Osteoblast (primary cell): Measurements from ENCODE around the gene TVP23C. TPM values are rescaled to one million over a fixed set of nuclear protein-coding genes. Genes with fewer than 3 reads are reported as not detected.
A peak's percentile ranks its signal among the peaks of the same experiment; 100 is the strongest.

Experiments
- DNase-seq: peaks from one replicate; pipeline ENCODE4 v3.0.0; 2011; ENCODE audit warnings: low spot score, mixed read lengths; ENCODE audit not compliant: insufficient read length; ENCODE audit errors: missing footprints
- H2AFZ ChIP-seq: 2 replicates; pipeline ENCODE4 v1.6.0; 2011; ENCODE audit warnings: mild to moderate bottlenecking, low read length
- H3K27ac ChIP-seq: 2 replicates; pipeline ENCODE4 v1.5.1; 2011; ENCODE audit warnings: mild to moderate bottlenecking, low read depth, low read length, moderate library complexity
- H3K27me3 ChIP-seq: 2 replicates; pipeline ENCODE4 v1.6.0; 2012; ENCODE audit warnings: mild to moderate bottlenecking, control low read depth, inconsistent platforms, low read length, moderate library complexity; ENCODE audit not compliant: insufficient read depth
- H3K36me3 ChIP-seq: 2 replicates; pipeline ENCODE4 v1.5.1; 2011; ENCODE audit warnings: mild to moderate bottlenecking, low read length, control low read depth, moderate library complexity; ENCODE audit not compliant: insufficient read depth
- H3K4me1 ChIP-seq: 2 replicates; pipeline ENCODE4 v1.5.1; 2011; ENCODE audit warnings: mild to moderate bottlenecking, low read length, control low read depth, moderate library complexity; ENCODE audit not compliant: insufficient read depth
- H3K4me2 ChIP-seq: 2 replicates; pipeline ENCODE4 v1.6.0; 2011; ENCODE audit warnings: mild to moderate bottlenecking, low read length; ENCODE audit not compliant: insufficient read depth
- H3K4me3 ChIP-seq: fragments of 200-600 bp; sonication (generic); 3 replicates; pipeline ENCODE4 v1.5.1; 2012; ENCODE audit warnings: mild to moderate bottlenecking, low read length, inconsistent platforms; ENCODE audit not compliant: insufficient read depth
- H3K79me2 ChIP-seq: 2 replicates; pipeline ENCODE4 v1.6.0; 2012; ENCODE audit warnings: mild to moderate bottlenecking, low read length, control low read depth, inconsistent platforms; ENCODE audit not compliant: insufficient read depth
- H3K9me3 ChIP-seq: 2 replicates; pipeline ENCODE4 v1.5.1; 2011; ENCODE audit warnings: low read depth, low read length, control low read depth
- H4K20me1 ChIP-seq: 2 replicates; pipeline ENCODE4 v1.6.0; 2012; ENCODE audit warnings: mild to moderate bottlenecking, low read length, control low read depth; ENCODE audit not compliant: insufficient read depth
- CTCF ChIP-seq: IDR thresholded peaks from 2 replicates; pipeline ENCODE4 v1.5.1; 2011; ENCODE audit warnings: mild to moderate bottlenecking, low read depth, low read length, moderate library complexity; ENCODE audit errors: extremely low read depth
- total RNA-seq: library from RNA; depleted of rRNA; stranded (reverse); fragments of >200 nt; gene quantifications from 2 replicates; pipeline ENCODE4 v1.2.3, GENCODE V29; 2012

Gene TVP23C
- total RNA-seq, 1 donor: 38.4 TPM

- no peaks in the 10 kb centered on the region for H3K27me3 ChIP-seq
- DNase-seq: no peak
These were observed 92.7 kb downstream of the TVP23C start for GRCh38 chr17:15470536-15470935.

GRCh38 chr17:15469260-15469659, 94.0 kb downstream of the TVP23C start:
- peaks cover 13% of the 10 kb centered on the region for H3K4me1 ChIP-seq
- H3K27me3 ChIP-seq: no peaks in the 10 kb centered on the region
- no peak overlapping the region for H3K27ac ChIP-seq
- no peaks in the 10 kb centered on the region for H3K9me3 ChIP-seq
- peak; percentile 86 for DNase-seq
- no peaks in the 10 kb centered on the region for H3K79me2 ChIP-seq
- TF ChIP-seq CTCF: no peak
- H3K4me2 ChIP-seq: peak overlapping the region; percentile 25
- H4K20me1 ChIP-seq: no peaks in the 10 kb centered on the region
- no peak overlapping the region for H2AFZ ChIP-seq
- H3K4me3 ChIP-seq: no peak overlapping the region
- H3K36me3 ChIP-seq: no peaks in the 10 kb centered on the region

More at GRCh38 chr17:15470536-15470935, 92.7 kb downstream of the TVP23C start:
- H3K4me3 ChIP-seq: no peak overlapping the region
- no peak overlapping the region for H2AFZ ChIP-seq
- no peaks in the 10 kb centered on the region for H4K20me1 ChIP-seq
- peaks cover 16% of the 10 kb centered on the region for H3K4me1 ChIP-seq
- H3K9me3 ChIP-seq: no peaks in the 10 kb centered on the region
- no peaks in the 10 kb centered on the region for H3K36me3 ChIP-seq
- H3K79me2 ChIP-seq: no peaks in the 10 kb centered on the region
- H3K4me2 ChIP-seq: no peak overlapping the region
- H3K27ac ChIP-seq: no peak overlapping the region
- TF ChIP-seq CTCF: no peak

- Histone ChIP-seq H3K4me2 (no peak overlapping the region), H3K27me3 (no peaks in the 10 kb centered on the region), H3K4me1 (peaks cover 24% of the 10 kb centered on the region), H3K36me3 (no peaks in the 10 kb centered on the region), H3K9me3 (no peaks in the 10 kb centered on the region), H2AFZ (no peak overlapping the region), H3K27ac (no peak overlapping the region), H3K79me2 (no peaks in the 10 kb centered on the region), H3K4me3 (no peak overlapping the region), H4K20me1 (no peaks in the 10 kb centered on the region)
- DNase-seq: no peak
- TF ChIP-seq CTCF: no peak
These were observed 95.2 kb downstream of the TVP23C start for GRCh38 chr17:15468126-15468525.

GRCh38 chr17:15467592-15467991, 95.7 kb downstream of the TVP23C start, which contains the start of gene CDRT4:
TSS of gene CDRT4 (minus strand) at chr17:15467621. CDS start at chr17:15440238, 27,383 bp downstream.
- TF ChIP-seq CTCF: no peak
- H3K27ac ChIP-seq: no peak within 1 kb of the TSS
- H3K27me3 ChIP-seq: no peaks in the 10 kb centered on the region

More at GRCh38 chr17:15467592-15467991, 95.7 kb downstream of the TVP23C start, which contains the start of gene CDRT4:
- H2AFZ ChIP-seq: no peak within 1 kb of the TSS
- no peaks in the 10 kb centered on the region for H3K36me3 ChIP-seq
- peaks cover 29% of the 10 kb centered on the region for H3K4me1 ChIP-seq
- H3K79me2 ChIP-seq: no peaks in the 10 kb centered on the region
- H3K4me3 ChIP-seq: no peak within 1 kb of the TSS
- no peak for DNase-seq
- H3K4me2 ChIP-seq: no peak within 1 kb of the TSS
- no peaks in the 10 kb centered on the region for H4K20me1 ChIP-seq
- H3K9me3 ChIP-seq: no peaks in the 10 kb centered on the region
